Astrocyte (in vitro differentiated cells and primary cell): ENCODE results near the gene MYH7B. TPM values are rescaled to one million over a fixed set of nuclear protein-coding genes. Genes with fewer than 3 reads are reported as not detected.

ENCODE experiments used
- DNase-seq: peaks from one replicate; pipeline ENCODE4 v3.0.0-alpha.2; 2010; ENCODE audit warnings: low read depth
- FAIRE-seq: peaks from 2 replicates; lab custom pipeline; 2011; peaks lifted over from hg19 to GRCh38; lab: Jason Lieb, UNC
- H2AFZ ChIP-seq: 2 replicates; pipeline ENCODE4 v1.6.0; 2012; ENCODE audit warnings: low read depth, low read length, inconsistent platforms
- H3K27ac ChIP-seq: 2 replicates; pipeline ENCODE4 v1.5.1; 2011; ENCODE audit warnings: low read depth, low read length, inconsistent platforms
- H3K27me3 ChIP-seq: 2 replicates; pipeline ENCODE4 v1.6.0; 2011; ENCODE audit warnings: low read length, inconsistent platforms; ENCODE audit not compliant: insufficient read depth
- H3K36me3 ChIP-seq: 2 replicates; pipeline ENCODE4 v1.5.1; 2011; ENCODE audit warnings: low read length, inconsistent platforms; ENCODE audit not compliant: insufficient read depth
- H3K4me1 ChIP-seq: 2 replicates; pipeline ENCODE4 v1.5.1; 2011; ENCODE audit warnings: low read length, inconsistent platforms; ENCODE audit not compliant: insufficient read depth
- H3K4me2 ChIP-seq: 2 replicates; pipeline ENCODE4 v1.6.0; 2012; ENCODE audit warnings: low read length, inconsistent platforms
- H3K4me3 ChIP-seq: 2 replicates; pipeline ENCODE4 v1.5.1; 2011; ENCODE audit warnings: low read depth, mild to moderate bottlenecking, low read length, inconsistent platforms; ENCODE audit not compliant: insufficient read depth
- H3K79me2 ChIP-seq: 2 replicates; pipeline ENCODE4 v1.6.0; 2012; ENCODE audit warnings: mild to moderate bottlenecking, low read length, inconsistent platforms; ENCODE audit not compliant: insufficient read depth
- H3K9ac ChIP-seq: 2 replicates; pipeline ENCODE4 v1.6.0; 2012; ENCODE audit warnings: mild to moderate bottlenecking, low read length, inconsistent platforms
- H3K9me3 ChIP-seq: 2 replicates; pipeline ENCODE4 v1.5.1; 2012; ENCODE audit warnings: low read depth, mild to moderate bottlenecking, low read length, inconsistent platforms; ENCODE audit not compliant: insufficient read depth
- H4K20me1 ChIP-seq: 2 replicates; pipeline ENCODE4 v1.6.0; 2012; ENCODE audit warnings: low read length, inconsistent platforms; ENCODE audit not compliant: insufficient read depth
- H3K27ac Mint-ChIP-seq: one replicate; pipeline ENCODE4 v1.8.0; 2021; ENCODE audit warnings: mild to moderate bottlenecking, mixed read lengths; ENCODE audit not compliant: unreplicated experiment
- H3K27me3 Mint-ChIP-seq: one replicate; pipeline ENCODE4 v1.8.0; 2021; ENCODE audit warnings: low read depth, mixed read lengths; ENCODE audit not compliant: unreplicated experiment
- H3K36me3 Mint-ChIP-seq: one replicate; pipeline ENCODE4 v1.8.0; 2021; ENCODE audit warnings: low read depth, mixed read lengths; ENCODE audit not compliant: unreplicated experiment
- H3K4me1 Mint-ChIP-seq: one replicate; pipeline ENCODE4 v1.8.0; 2021; ENCODE audit warnings: low read depth, mixed read lengths; ENCODE audit not compliant: unreplicated experiment
- H3K4me3 Mint-ChIP-seq: one replicate; pipeline ENCODE4 v1.8.0; 2021; ENCODE audit warnings: mild to moderate bottlenecking, moderate library complexity, mixed read lengths; ENCODE audit not compliant: unreplicated experiment
- H3K9me3 Mint-ChIP-seq: one replicate; pipeline ENCODE4 v1.8.0; 2021; ENCODE audit warnings: mild to moderate bottlenecking, mixed read lengths; ENCODE audit not compliant: unreplicated experiment
- CTCF ChIP-seq: IDR thresholded peaks from 2 replicates; pipeline ENCODE4 v1.5.1; 2011; ENCODE audit warnings: low read depth, mild to moderate bottlenecking, inconsistent platforms, low read length, moderate library complexity; ENCODE audit not compliant: insufficient read depth
- EZH2 ChIP-seq: IDR thresholded peaks from 2 replicates; pipeline ENCODE4 v1.6.1; 2012; ENCODE audit warnings: mild to moderate bottlenecking, low read length, inconsistent platforms; ENCODE audit not compliant: insufficient read depth
- total RNA-seq: library from RNA; stranded (reverse); gene quantifications from 2 replicates; pipeline ENCODE4 v1.2.1, GENCODE V29; 2021

Gene MYH7B
- total RNA-seq, 1 donor from 2014 or later = 0.11 TPM

- no peaks in the 10 kb centered on the region for H3K9me3 Mint-ChIP-seq
- H3K36me3 ChIP-seq = no peaks in the 10 kb centered on the region
- TF ChIP-seq EZH2 = no peak
- TF ChIP-seq CTCF = no peak
Measured at GRCh38 chr20:34977365-34978091, 21.9 kb downstream of the MYH7B start.

GRCh38 chr20:34978092-34978744 lies 22.6 kb downstream of the MYH7B start:
- Mint-ChIP-seq H3K4me1 (no peaks in the 10 kb centered on the region), H3K27me3 (peaks cover 40% of the 10 kb centered on the region), H3K9me3 (no peaks in the 10 kb centered on the region), H3K27ac (no peak overlapping the region), H3K4me3 (no peak overlapping the region), H3K36me3 (no peaks in the 10 kb centered on the region)
- DNase-seq = no peak
- Histone ChIP-seq H4K20me1 (no peaks in the 10 kb centered on the region), H3K27me3 (peaks cover 12% of the 10 kb centered on the region), H3K79me2 (no peaks in the 10 kb centered on the region), H3K36me3 (no peaks in the 10 kb centered on the region), H3K27ac (no peak overlapping the region), H2AFZ (no peak overlapping the region), H3K9me3 (no peaks in the 10 kb centered on the region), H3K4me3 (no peak overlapping the region), H3K9ac (no peak overlapping the region), H3K4me2 (no peak overlapping the region), H3K4me1 (no peaks in the 10 kb centered on the region)
- TF ChIP-seq EZH2 (no peak), CTCF (no peak)
- FAIRE-seq = no peak

More at GRCh38 chr20:34977365-34978091, 21.9 kb downstream of the MYH7B start:
- FAIRE-seq = no peak
- no peak for DNase-seq
- Histone ChIP-seq H4K20me1 (no peaks in the 10 kb centered on the region), H3K27ac (no peak overlapping the region), H3K4me2 (no peak overlapping the region), H2AFZ (no peak overlapping the region), H3K27me3 (peaks cover 12% of the 10 kb centered on the region), H3K9me3 (no peaks in the 10 kb centered on the region), H3K4me3 (no peak overlapping the region), H3K79me2 (no peaks in the 10 kb centered on the region), H3K9ac (no peak overlapping the region), H3K4me1 (no peaks in the 10 kb centered on the region)
- no peak overlapping the region for H3K27ac Mint-ChIP-seq
- no peaks in the 10 kb centered on the region for H3K36me3 Mint-ChIP-seq
- peaks cover 40% of the 10 kb centered on the region for H3K27me3 Mint-ChIP-seq
- H3K4me1 Mint-ChIP-seq = no peaks in the 10 kb centered on the region
- no peak overlapping the region for H3K4me3 Mint-ChIP-seq
